HepG2 (cell line): ENCODE data around the gene EMILIN3. TPM values are rescaled to one million over a fixed set of nuclear protein-coding genes. Genes with fewer than 3 reads are reported as not detected.

Experiments used
- AHDC1 ChIP-seq: sonication (generic); formaldehyde crosslinking; IDR thresholded peaks from 2 replicates; pipeline ENCODE4 v1.5.1; 2020; ENCODE audit warnings: mild to moderate bottlenecking, missing genetic modification reagents, borderline replicate concordance
- ASH2L ChIP-seq: fragments of 300-600, 200-600 bp; sonication (generic); IDR thresholded peaks from 2 replicates; pipeline ENCODE4 v1.7.0; 2017; ENCODE audit warnings: low read depth, mild to moderate bottlenecking, moderate library complexity, mixed read lengths, low read length; ENCODE audit not compliant: insufficient read length
- ATF6 ChIP-seq: sonication (generic); formaldehyde crosslinking; conservative IDR thresholded peaks from 2 replicates; pipeline ENCODE4 v1.4.0; 2020; ENCODE audit warnings: missing genetic modification reagents
- KLF13 ChIP-seq: sonication (generic); formaldehyde crosslinking; IDR thresholded peaks from 2 replicates; pipeline ENCODE4 v1.4.0; 2020; ENCODE audit warnings: mild to moderate bottlenecking, missing genetic modification reagents
- KLF9 ChIP-seq: IDR thresholded peaks from 2 replicates; pipeline ENCODE4 v1.6.1; 2016; ENCODE audit warnings: low read depth
- MATR3 ChIP-seq: sonication (generic); formaldehyde crosslinking; IDR thresholded peaks from 2 replicates; pipeline ENCODE4 v1.4.0; 2020; ENCODE audit warnings: missing genetic modification reagents
- NFKB2 ChIP-seq: sonication (generic); formaldehyde crosslinking; IDR thresholded peaks from 2 replicates; pipeline ENCODE4 v1.4.0; 2020; ENCODE audit warnings: missing genetic modification reagents, borderline replicate concordance
- PCBP1 ChIP-seq: fragments of 200-400 bp; formaldehyde crosslinking; IDR thresholded peaks from 2 replicates; pipeline ENCODE4 v1.6.1; 2017; ENCODE audit warnings: mild to moderate bottlenecking, low read depth, low read length, borderline replicate concordance
- RXRB ChIP-seq: IDR thresholded peaks from 2 replicates; pipeline ENCODE4 v1.6.1; 2016; ENCODE audit warnings: borderline replicate concordance, missing genetic modification reagents, missing compliant biosample characterization
- TRIM24 ChIP-seq: sonication (generic); formaldehyde crosslinking; IDR thresholded peaks from 2 replicates; pipeline ENCODE4 v1.8.0; 2022; ENCODE audit warnings: mild to moderate bottlenecking, missing genetic modification reagents
- ZNF234 ChIP-seq: sonication (generic); formaldehyde crosslinking; conservative IDR thresholded peaks from 2 replicates; pipeline ENCODE4 v1.5.1; 2020; ENCODE audit warnings: mild to moderate bottlenecking, missing genetic modification reagents
- ZNF350 ChIP-seq: sonication (generic); formaldehyde crosslinking; IDR thresholded peaks from 2 replicates; pipeline ENCODE4 v1.4.0; 2020; ENCODE audit warnings: mild to moderate bottlenecking, low read depth, missing genetic modification reagents, borderline replicate concordance
- ZNF574 ChIP-seq: sonication (generic); formaldehyde crosslinking; IDR thresholded peaks from 2 replicates; pipeline ENCODE4 v1.4.0; 2020; ENCODE audit warnings: missing genetic modification reagents
- ZSCAN20 ChIP-seq: sonication (generic); formaldehyde crosslinking; IDR thresholded peaks from 2 replicates; pipeline ENCODE4 v1.4.0; 2020; ENCODE audit warnings: missing genetic modification reagents, mild to moderate bottlenecking, borderline replicate concordance
- ZSCAN5A ChIP-seq: sonication (generic); formaldehyde crosslinking; IDR thresholded peaks from 2 replicates; pipeline ENCODE4 v1.8.0; 2022; ENCODE audit warnings: mild to moderate bottlenecking, missing genetic modification reagents, borderline replicate concordance
- polyA plus RNA-seq, 8 experiments: library from polyadenylated mRNA; depleted of rRNA in 3 of 8; stranded (reverse) in 7 of 8; unstranded in 1 of 8; fragments of >200 nt; fragmentation: Illumina TruSeq in 4 of 8; extraction: Trizol in 4 of 8; gene quantifications; 2 replicates each; pipeline versions ENCODE4 v1.2.1 to v1.2.3, GENCODE V29; 2011 to 2016; ENCODE audit warnings: low read depth in 4 of 8, missing spikeins in 1 of 8, mixed read lengths in 1 of 8; ENCODE audit not compliant: insufficient read depth in 1 of 8
- total RNA-seq, 5 experiments: library from RNA; depleted of rRNA; stranded (reverse); fragments of >200 nt; fragmentation: Illumina TruSeq; extraction: Trizol; gene quantifications; 2 replicates each; pipeline ENCODE4 v1.2.3, GENCODE V29; 2016; ENCODE audit warnings: low read depth in 1 of 5

EMILIN3 gene
- total and polyA plus RNA-seq, 2 of the 13 experiments (the other 11 are each of a cell fraction or from before 2014, with no cell fraction given), result 0.25 to 0.29 TPM

- TF ChIP-seq AHDC1 (CRISPR knock-in tag), result no peak
- no peak for TF ChIP-seq KLF13 (CRISPR knock-in tag)
- no peak for TF ChIP-seq ZSCAN5A (CRISPR knock-in tag)
- peak; percentile 35; the same call in 1 of the 2 replicates for TF ChIP-seq NFKB2
- no peak for TF ChIP-seq RXRB
- TF ChIP-seq ZNF234, result no peak
- TF ChIP-seq ZNF350 (CRISPR knock-in tag), result no peak; the same call in 1 of the 2 replicates
- TF ChIP-seq ASH2L, result no peak
- no peak for TF ChIP-seq KLF9 (CRISPR knock-in tag)
- no peak for TF ChIP-seq MATR3 (CRISPR knock-in tag)
- TF ChIP-seq ATF6 (CRISPR knock-in tag), result no peak
- TF ChIP-seq ZSCAN20 (CRISPR knock-in tag), result no peak
- no peak for TF ChIP-seq TRIM24
- TF ChIP-seq PCBP1, result 0 out of 2 replicates have a peak, but pooled peaks have one; percentile 57
- 0 out of 2 replicates have a peak, but pooled peaks have one; percentile 47 for TF ChIP-seq ZNF574
These were observed 7.9 kb downstream of the EMILIN3 start (continued) for GRCh38 chr20:41358717-41359116.
